GM19452 (cell line): ENCODE results near the gene AGO1.
"Not testable (repeated sequence)": the region's sequence is repeated elsewhere in the genome, so short reads cannot be mapped to it uniquely, and the experiment has no call there.

Experiments used
- ATAC-seq: cut with Tn5 transposase; IDR thresholded peaks from one replicate; pipeline ENCODE4 v1.9.1; 2021; ENCODE audit not compliant: unreplicated experiment

AGO1 gene

DNA sequence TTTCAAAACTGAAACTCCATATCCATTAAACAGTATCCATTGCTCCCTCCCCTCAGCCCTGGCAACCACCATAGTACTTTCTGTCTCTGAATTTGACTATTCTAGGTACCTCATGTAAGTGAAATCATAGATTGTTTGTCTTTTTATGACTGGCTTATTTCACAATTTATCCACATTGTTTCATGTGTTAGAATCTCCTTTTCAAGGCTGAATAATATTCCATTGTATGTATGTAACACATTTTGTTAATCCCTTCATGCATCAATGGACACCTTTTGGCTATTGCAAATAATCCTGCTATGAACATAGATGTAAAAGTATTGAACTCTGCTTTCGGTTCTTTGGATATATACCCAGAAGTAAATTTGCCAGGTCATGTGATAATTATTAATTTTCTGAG is 85.4 kb downstream of the AGO1 start:
- ATAC-seq: no peak

GRCh38 chr1:35971601-35972000 is 88.6 kb downstream of the AGO1 start:
- ATAC-seq: no peak

- not testable (repeated sequence) for ATAC-seq
Measured at GRCh38 chr1:35972631-35973030, 89.6 kb downstream of the AGO1 start.

DNA sequence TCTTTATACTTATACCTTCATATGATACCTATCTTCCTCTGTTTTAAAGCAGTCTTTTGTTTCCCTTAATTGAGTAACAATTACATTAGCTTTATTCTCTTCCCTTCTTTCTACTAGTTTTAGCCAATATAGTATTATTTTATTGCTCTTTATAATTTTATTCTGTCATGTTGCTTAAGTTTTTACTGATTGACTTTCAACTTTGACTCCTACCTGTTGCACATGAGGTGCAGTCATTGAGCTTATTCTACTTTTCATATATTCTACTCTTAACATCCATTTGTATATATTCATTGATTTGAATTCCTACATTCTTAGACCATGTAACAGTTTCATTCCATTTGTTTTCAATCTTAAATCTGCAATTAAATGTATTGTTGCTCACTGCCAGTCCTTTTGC is 97.1 kb downstream of the AGO1 start:
- ATAC-seq: no peak
